ENCODE data around the gene CNIH2.
"Not testable (repeated sequence)": the region's sequence is repeated elsewhere in the genome, so short reads cannot be mapped to it uniquely, and the experiment has no call there.

CNIH2 gene

DNA sequence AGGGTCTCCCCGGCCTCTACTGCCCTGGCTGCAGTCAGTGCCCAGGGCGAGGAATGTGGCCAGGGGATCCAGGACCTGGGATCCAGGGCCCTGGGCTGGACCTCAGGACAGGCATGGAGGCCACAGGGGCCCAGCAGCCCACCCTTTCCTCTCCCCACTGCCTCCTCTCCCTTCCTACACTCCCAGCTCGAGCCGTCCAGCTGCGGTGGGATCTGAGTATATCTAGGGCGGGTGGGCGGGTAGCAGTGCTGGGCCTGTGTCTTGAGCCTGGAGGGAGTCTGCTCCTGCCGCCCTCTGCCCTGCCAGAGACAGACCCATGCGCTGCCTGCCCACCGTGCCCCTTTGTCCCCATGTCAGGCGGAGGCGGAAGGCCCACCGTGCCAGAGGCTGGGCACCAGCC lies 1.4 kb upstream of the CNIH2 start:
- DNase-seq (ENCODE audit: low read depth in 2 of 2) = not testable (repeated sequence)

DNA sequence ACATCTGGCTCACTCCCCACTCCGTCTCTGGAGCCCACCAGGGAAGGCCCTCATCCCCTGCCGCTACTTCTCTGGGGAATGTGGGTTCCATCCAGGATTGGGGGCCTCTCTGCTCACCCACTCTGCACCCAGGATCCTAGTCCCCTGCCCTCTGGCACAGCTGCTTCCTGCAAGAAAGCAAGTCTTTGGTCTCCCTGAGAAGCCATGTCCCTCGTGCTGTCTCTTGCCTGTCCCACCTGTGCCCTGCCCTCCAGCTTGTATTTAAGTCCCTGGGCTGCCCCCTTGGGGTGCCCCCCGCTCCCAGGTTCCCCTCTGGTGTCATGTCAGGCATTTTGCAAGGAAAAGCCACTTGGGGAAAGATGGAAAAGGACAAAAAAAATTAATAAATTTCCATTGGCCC lies 911 bp upstream of the CNIH2 start:
- not testable (repeated sequence) for DNase-seq (ENCODE audit: low read depth in 2 of 2)

DNA sequence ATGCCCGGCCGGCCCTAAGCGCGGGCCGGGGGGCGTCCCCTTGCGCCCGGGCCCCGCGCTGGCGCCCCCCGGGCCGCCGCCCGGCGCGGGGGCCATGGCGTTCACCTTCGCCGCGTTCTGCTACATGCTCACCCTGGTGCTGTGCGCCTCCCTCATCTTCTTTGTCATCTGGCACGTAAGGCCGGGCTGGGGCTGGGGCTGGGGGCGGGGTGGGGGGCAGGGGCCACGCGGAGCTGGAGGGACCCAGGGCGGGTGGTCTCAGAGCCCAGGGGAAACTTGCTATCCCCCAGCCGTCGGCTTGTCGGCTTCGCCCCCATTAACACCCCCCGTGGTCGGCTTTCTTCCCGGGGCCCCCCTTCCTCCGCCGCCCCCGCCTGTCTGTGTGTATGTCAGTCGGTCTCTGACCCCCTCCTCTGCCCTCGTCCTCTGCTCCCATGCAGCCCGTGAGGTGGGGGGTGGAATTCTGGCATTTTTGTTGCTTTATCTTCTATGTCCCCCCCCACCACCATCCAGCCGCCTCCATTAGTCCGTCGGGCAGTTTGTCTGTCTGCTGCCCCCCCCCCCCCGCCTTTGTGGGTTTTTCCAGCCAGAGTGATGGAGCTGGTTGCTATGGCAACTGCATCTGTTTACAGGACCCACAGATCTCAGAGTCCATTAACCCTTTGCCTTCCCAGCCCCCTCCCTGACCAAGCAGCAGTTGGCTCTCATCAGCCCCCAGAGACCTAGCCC lies 552 bp downstream of the CNIH2 start:
- no peak for DNase-seq (ENCODE audit: low read depth in 2 of 2)

DNA sequence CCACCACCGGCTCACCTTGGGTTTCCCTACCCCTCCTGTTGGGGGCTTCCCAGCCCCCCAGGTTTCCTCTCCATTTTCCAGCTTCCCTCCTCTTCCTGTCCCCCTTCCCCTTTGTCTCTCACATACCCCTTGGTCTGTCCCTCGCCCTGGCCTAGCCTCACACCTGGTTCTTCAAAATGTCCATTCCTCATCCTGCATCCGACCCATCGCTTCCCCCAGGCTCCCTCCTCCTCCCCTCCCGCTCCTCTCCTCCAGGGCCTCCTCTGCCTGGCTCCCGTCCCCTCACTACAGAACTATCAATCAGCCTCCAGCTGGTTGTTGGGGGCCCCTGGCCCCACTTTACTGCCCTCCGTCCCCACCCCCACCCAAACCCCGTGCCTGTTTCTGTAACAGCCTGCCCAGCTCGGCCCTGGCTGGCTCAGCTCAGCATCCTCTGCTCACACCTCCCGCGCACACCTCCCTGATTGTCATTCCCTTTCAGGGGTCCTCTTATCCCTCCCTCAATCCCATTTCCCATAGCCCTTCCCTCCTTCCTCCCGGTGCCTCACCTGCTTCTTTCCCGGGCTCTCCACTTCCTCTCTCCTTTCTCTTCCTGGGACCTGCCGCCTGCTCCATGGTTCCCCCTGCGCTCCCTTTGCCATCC lies 1.2 kb downstream of the CNIH2 start:
- no peak for DNase-seq (ENCODE audit: low read depth in 2 of 2)

DNA sequence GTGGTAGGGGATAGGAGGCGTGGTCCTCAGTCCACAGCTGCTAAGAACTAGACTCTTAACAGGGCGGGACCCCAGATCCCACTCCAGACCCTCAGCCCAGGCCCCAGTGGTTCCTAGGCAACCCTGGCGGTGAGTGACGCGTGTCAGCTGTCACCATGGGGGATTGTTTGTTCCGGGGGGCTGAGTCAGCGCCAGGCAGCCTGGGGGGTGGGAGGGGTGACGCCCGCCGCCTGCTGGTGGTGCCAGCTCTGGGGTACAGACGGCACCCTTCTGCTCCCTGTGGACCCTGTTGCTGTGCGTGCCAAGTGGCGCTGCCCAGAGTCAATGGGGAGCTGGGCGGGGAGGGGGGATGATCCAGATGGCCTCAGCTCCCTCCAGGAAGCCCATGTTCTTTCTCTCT lies 2.5 kb downstream of the CNIH2 start:
- DNase-seq (ENCODE audit: low read depth in 2 of 2) = no peak

DNA sequence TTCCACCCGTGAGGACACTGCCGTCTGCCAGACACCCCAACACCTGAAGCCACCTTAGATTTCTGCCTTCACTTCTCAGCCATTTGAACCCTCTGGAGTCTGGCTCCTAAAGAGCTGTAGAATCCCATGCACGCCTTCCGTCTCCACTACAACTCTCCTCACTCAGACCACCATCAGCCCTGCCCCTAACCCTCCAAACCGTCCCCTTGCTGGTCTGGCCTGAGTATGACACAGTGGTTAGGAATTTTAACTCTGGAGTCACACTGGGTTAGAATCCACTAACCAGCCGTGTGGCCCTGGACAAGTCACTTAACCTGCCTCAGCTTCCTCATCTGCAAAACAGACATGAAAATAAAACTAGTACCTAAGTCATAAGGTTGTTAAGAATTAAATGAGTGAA lies 3.0 kb downstream of the CNIH2 start:
- DNase-seq (ENCODE audit: low read depth in 2 of 2) = no peak

DNA sequence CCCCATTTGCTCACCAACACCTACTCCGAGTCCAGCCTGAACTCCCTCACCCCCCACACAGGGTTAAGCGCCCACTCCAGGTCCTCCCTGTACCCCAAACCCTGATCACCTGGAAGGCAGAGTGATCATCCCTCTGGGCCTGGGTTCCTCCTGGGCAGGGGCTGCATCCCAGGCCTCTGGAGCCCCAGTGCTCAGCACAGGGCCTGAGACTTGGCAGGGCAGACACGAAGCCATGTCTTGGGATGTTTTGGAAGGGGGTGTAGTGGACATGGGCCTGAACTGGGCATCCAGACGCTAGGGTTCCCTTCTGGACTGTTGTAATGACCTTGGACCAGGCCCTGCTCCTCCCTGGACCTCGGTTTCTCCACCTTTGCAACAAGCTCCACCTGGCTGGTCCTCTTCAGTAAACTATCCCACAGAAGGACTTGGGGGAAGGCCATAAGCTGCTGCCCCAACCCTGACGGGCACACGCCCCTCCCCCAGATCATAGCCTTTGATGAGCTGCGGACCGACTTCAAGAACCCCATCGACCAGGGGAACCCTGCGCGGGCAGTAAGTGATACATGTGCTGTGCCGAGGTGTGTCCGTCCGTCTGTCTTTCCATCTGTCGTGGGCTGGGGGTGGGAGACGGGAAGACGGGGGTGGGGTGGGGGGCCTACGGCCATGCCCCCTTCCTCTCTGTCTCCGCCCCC lies 3.9 kb downstream of the CNIH2 start:
- no peak for DNase-seq (ENCODE audit: low read depth in 2 of 2)

DNA sequence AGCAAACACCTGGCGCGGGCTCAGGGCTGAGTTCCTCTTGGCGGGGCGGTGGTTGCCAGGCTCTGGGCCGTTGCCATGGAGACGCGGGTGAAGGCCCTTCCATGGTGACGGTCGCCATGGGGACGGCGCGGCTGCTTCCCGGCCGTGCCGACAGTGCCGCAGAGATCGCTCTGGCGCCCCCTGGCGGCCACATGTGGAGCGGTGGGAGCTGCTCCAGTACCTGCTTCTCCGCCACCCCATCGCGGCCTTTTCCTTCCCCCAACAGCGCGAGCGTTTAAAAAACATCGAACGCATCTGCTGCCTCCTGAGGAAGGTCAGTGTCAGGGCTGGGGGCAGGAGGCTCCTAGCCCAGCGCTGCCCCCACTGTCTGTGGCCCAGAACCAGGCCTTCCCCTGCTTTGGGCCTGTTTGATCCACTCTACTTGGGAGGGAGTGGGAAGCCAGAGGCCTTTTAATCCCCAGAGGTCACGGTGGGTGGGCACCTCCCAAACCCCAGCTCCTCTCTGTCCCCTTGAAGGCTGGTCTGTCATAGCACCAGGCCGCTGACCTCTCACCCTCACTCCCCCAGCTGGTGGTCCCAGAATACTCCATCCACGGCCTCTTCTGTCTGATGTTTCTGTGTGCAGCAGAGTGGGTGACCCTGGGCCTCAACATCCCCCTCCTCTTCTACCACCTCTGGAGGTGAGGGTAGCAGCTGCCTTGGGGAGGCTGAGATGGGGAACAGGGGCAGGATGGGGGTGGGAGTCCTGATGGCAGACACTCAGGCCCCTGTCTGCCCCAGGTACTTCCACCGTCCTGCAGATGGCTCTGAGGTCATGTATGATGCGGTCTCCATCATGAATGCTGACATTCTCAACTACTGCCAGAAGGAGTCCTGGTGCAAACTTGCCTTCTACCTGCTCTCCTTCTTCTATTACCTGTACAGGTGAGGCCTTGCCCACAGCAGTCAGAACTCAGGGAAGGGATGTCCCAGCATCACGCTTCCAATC lies 4.8 kb downstream of the CNIH2 start:
- peak; percentile 98 for DNase-seq (ENCODE audit: low read depth in 2 of 2)

DNA sequence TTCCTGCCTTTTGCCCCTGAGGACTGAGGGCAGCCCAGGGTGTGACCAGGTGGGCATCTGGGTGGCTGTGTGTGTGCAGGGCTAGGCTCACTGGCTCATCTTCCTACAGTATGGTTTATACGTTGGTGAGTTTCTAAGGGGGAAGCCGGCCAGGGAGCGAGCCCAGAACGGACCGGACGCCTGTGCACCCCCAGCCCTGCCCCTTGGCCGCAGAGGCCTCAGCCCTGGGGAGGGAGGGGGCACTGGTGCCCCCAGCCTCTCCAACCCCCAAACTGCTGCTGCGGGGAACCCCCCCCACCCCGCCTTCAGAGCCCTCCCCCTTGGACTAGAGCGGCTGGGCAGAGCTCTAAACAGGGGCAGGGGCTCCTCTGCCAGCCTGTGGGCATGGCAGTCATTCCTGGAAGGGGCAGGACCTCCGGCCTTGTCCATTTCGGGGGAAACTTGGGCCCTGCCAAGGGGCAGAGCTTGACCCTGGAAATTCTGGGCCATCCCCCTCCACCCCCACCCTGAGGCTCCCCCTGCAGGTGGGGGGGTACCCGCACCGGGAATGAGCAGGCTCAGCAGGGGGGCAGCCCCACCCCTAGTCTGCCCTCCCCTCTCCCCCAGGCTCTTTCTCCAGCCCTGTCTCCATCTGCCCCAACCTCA lies 5.6 kb downstream of the CNIH2 start:
- no peak for DNase-seq (ENCODE audit: low read depth in 2 of 2)

DNA sequence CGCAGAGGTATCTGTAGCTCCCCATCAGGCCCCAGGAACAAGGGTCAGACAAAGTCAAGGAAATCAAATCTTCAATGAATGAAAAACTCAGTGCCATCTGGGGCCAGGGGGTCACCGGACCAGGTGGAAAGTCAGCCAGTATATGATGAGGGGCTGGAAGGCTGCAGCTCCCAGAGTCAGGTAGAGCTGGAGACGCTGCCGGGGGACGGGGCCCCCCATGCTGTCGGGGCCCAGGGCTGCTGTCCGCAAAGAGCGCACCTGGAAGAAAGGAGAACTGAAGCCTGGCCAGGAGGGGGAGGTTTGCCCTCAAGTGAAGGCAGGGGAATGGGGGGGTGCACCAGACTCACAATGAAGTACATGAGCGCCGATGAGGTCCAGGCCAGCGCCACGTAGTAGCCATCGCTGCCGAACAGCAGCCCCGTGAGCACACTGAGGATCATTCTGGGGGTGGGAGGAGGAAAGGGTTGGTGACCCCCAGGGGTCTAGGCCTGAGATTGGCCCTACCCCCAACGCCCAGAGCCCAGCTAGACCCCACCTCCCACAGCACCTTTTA lies 6.6 kb downstream of the CNIH2 start:
- no peak for DNase-seq (ENCODE audit: low read depth in 2 of 2)

DNA sequence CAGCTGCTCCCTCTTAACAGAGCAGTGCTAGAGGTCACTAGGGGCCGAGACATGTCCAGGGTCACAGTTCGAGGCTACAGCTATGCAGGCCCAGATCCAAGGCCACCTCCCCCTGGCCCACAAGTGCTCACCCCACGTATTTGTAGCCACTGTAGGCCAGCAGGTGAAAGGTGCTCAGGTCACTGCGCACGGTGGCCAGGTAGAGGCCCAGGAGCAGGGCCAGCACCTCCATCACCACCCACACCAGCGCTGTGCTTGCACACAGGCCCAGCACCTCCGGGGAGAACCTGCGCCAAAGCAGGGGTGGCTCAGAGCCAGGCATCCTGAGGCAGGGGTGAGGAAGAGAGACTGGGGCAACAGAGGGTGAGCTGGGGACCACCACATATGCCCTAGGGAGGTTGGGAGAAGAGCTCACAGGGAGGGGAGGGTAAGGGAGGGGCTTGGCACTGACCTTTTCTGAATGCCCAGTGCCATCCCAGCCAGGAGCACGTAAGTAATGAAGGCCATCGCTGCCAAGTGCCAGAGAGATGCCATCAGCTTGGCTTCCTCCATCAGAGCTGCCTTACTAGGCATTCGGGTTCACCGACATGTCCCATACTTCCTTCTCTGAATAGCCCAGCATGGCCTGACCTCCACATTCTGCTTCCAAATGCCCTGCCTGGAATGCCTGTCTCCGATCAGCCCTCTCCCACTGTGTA lies 7.4 kb downstream of the CNIH2 start:
- DNase-seq (ENCODE audit: low read depth in 2 of 2) = no peak

DNA sequence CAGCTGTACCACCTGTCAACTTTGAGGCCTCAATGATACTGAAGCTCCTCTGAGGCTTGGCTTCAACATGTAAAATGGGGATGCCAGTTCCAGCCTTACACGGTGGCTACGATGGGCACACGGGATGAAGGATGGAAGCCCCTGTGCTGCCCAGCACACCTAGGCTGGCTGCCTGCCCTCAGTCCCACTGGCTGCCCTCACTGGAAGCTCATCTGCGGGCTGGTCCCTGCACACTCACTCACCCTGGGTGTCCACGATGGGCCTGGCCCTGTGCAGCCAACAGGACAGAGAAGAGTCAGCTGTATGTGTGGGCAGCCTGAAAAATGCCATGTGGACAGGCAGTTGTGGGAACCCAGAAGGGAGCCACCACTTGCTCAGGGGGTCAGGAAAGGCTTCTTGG lies 8.7 kb downstream of the CNIH2 start:
- no peak for DNase-seq (ENCODE audit: low read depth in 2 of 2)

DNA sequence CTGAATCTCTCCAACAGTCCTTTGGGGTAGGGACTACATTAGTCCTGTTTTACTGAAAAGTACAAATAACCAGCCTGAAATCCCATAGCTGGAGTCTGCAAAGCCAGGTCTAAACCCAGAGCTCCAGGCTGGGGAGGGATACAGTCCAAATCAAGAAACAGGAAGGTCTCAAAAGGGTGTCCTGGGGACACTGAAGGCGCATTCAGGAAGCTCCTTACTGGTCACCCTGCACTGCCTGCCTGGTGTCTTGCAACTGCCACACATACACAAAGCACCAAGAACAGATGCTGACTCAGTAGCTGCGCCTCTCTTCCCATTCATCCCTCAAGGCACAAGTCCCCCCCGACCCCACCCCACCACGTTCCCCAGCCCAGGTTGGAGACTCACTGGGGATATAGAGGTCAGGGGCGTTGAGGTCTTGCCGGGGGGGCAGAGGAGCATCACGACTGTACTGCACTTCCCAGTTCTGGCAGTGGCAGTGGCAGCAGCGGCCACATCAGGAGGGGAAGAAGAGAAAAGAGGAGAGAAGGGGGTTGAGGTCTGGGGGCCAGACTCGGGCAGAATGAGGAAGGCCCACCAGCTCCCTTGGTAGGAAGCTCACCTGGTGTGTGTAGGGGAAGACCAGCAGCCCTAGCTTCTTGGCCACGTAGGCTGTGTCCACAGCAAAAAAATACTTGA lies 9.4 kb downstream of the CNIH2 start:
- DNase-seq (ENCODE audit: low read depth in 2 of 2) = no peak

DNA sequence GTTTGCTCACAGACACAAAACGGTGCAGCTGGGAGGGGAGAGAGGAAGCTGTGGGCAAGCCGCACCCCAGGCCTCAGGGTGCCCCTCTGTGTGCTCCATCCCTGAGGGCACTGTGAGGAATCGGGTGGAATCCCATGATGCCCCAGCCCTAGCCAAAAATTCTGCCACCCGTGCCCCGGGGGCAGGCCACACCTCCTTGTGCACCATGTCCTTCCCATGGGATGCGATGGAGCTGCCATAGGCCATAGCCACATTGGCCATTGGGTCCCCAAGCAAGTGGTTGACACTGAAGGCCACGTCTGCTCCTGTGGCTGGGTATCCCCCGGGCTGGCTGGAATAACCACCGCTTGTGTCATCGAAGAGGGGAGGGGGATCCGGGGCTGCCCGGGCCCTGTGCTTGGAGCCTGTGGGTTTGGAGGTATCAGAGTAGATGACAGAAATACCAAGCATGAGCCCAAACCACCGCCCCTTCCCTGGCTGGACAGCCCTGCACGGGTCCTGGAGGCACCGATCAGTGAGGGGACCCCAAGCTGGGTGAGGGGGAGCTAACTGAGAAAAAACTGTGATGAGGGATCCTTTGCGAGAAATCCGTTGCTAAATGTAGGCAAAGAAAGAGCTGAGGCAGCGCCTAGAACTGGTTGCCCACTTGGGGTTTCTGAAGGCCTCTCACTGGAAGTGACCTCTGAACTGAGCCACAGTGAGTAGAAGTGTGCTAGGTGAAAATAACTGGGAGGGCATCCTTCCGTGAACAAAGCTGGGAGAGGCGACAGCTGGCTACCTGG lies 10.1 kb downstream of the CNIH2 start:
- no peak for DNase-seq (ENCODE audit: low read depth in 2 of 2)

DNA sequence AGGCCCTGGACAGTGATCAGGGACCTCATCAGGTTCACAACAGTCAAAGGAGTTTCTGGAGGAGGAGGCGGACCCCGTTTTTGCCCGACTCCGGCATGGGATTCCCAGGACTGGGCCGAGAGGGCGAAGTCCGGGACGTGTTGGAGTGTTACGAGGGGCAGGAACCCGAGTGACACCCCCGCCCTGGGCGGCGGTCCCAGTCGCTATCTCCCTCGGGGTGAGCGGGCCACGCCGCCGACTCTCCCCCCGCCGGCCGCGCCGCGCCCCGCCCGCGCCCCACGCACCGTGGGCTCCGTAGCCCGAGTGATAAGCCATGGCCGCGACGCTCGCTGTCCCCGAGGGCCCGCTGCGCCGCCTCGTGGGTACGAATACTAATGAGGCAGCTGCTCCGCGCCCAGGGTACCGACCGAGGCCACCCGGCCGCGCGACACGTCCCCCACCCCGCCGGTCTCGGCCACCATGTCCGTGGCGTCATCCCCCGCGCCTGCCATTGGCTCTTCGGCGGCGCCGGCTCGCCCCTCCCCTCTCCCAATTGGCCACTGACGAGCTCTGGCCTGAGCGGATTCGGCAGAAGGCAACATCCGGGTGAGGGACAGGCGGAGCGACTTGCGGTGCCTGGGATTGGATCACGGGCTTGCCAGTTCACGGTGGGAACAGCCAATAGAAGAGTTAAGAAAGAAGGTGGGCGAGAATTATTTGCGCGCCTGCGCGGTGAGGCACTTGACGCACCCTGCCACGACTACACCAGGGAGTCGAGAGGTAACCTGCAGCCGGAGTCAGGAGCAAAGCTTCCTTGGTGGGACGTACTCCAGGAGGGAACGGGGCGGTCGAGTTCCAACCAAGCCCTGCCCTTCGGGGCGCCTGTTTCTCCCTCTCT lies 10.9 kb downstream of the CNIH2 start, which contains the start of gene YIF1A:
Gene YIF1A (minus strand): TSS at position 473 of the 877 bp plus-strand sequence. CDS start 158 bp downstream, at position 315.
- DNase-seq (ENCODE audit: low read depth in 2 of 2) = peak; percentile 97

DNA sequence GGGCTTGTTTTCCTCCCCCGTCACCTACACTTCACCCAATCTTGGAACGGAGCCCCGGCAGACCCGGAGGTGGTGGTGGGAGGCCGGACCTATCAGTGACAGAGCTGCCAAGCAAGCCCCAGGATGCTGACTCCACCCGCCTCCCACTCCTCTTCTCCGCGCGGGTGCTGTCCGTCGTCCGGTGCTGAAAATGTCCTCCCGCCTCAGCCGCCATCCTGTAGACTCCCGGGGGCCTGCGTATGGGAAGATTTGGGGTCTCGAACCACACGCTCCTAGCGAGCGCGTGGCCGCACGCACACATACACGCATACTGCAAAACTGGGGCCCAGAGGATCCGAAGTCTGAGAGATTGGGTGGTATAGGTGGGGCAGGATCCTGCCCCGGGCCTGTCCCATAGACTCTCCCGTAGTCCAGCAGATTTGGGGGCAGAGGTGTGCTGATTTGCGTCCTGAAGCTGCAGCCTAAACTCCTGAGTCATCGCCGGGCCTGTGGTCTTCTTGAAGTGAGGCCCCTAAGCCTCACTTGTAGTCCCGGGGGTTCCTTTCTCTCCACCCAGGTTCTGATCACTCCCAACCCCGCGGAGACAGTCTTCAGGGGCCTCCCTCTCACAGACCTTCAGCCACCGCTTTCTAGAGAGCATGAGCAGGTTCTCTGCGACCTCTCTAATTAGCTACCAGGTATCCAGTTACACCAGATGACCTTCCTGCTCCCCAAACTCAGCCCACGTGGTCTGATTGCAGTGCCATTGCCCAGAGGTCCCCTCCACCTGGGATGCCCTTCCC lies 11.8 kb downstream of the CNIH2 start:
- peak; percentile 77 to 80 for DNase-seq (ENCODE audit: low read depth in 2 of 2)

DNA sequence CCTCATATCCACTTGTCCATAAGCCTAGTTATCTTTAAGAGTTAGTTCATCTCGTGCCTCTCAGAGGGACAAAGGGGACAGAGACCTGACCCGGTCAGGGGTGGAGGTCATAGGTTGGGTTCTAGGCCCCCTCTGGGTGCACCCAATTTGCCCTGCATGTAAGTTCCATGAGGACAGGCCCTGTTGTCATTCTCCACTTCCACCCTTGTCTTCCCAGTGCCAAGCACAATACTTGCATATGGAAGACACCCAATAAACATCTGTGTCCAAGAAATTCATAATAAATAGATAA lies 12.3 kb downstream of the CNIH2 start:
- DNase-seq (ENCODE audit: low read depth in 2 of 2) = no peak

All from stimulated activated CD4-positive, alpha-beta T cell treated with anti-CD3 and anti-CD28 coated beads, Interleukin-15, amount 100 ng/mL, for 48 hours (primary cell).